ENCODE results near the gene PRKCB.

DNA sequence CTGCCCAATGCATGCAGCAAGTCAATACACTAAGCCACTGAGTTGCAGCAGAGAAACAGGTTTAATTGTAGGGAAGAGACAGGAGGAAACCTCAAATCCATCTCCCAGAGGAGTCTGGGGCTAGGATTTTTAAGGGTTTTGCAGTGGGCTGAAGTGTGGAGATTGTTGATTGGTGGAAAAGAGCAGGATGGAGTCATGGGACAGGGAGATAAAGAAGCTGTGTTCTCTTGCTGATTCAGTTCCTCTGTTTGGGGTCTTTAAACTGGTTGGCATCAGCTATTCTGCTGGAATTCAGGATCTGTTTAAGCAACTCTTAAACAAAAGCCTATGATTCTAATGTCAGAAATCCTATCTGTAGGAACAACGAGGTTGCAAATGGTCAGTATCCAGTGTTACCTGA, 239.5 kb downstream of the PRKCB start:
- no peak for TF ChIP-seq CTCF (conservative IDR thresholded peaks at IDR 0.05; ENCODE audit: low read depth in 2 of 2)
- no peak for TF ChIP-seq POLR2AphosphoS5 (IDR thresholded peaks at IDR 0.05; ENCODE audit: low read depth)
- no peak for TF ChIP-seq STAT1 (IDR thresholded peaks at IDR 0.05; ENCODE audit: unreplicated experiment)
- no peak for TF ChIP-seq EZH2phosphoT487 (IDR thresholded peaks at IDR 0.05; ENCODE audit: unreplicated experiment)
